Measurements from ENCODE around the gene CAMK1D.

The CAMK1D gene

DNA sequence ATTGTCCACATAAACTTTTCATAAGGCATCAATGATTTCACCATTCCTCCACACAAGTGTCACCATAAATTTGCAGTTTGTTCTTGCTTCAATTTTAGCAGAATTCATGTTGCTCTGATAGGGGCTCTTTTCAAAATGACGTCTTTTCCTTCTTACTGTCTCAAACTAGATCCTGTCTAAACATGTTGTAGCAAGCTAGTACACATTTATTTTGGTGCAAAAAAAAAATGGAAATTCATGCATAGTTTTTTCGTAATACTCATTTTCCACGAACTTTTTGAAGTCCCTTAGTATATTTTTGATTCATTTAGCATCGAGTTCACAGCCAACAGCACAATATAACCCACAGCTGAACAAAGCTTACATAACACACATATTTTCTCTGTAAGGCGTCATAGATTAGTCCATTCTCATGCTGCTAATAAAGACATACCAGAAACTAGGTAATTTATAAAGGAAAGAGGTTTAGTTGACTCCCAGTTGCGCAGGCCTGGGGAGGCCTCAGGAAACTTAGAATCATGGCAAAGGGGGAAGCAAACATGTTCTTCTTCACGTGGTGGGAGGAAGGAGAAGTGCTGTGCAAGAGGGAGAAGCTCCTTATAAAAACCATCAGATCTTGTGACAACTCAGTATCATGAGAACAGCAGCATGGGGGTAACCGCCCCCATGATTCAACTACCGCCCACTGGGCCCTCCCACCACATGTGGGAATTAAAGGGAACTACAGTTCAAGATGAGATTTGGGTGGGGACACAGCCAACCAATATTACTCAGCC is 350.6 kb downstream of the CAMK1D start:
- H3K4me2 ChIP-seq (ENCODE audit: low read depth, low read length) = no peak overlapping the region
- H3K36me3 ChIP-seq (replicated peaks; ENCODE audit: insufficient read depth, low read length) = no peaks in the 10 kb centered on the region
- no peaks in the 10 kb centered on the region for H3K4me1 ChIP-seq (ENCODE audit: low read length)
- H3K27me3 ChIP-seq (replicated peaks; ENCODE audit: insufficient read depth, low read length) = no peaks in the 10 kb centered on the region
- no peak overlapping the region for H3K27ac ChIP-seq (ENCODE audit: low read length)
- 0 out of 2 replicates have a peak, but pooled peaks cover 3% of the 10 kb centered on the region for H4K20me1 ChIP-seq (ENCODE audit: insufficient read depth, low read length)
- H3K9me2 ChIP-seq (replicated peaks; ENCODE audit: insufficient read depth, low read length) = no peaks in the 10 kb centered on the region
- DNase-seq = no peak
- no peaks in the 10 kb centered on the region for H3F3A ChIP-seq (ENCODE audit: insufficient read depth, low read length)
- no peak overlapping the region for H3K9ac ChIP-seq (ENCODE audit: low read length)
- no peak overlapping the region for H3K4me3 ChIP-seq (ENCODE audit: low read length)
- H2AFZ ChIP-seq (ENCODE audit: low read length) = no peak overlapping the region
- H3K9me3 ChIP-seq (replicated peaks; ENCODE audit: insufficient read depth, low read length) = no peaks in the 10 kb centered on the region
- TF ChIP-seq, protein P1, sequence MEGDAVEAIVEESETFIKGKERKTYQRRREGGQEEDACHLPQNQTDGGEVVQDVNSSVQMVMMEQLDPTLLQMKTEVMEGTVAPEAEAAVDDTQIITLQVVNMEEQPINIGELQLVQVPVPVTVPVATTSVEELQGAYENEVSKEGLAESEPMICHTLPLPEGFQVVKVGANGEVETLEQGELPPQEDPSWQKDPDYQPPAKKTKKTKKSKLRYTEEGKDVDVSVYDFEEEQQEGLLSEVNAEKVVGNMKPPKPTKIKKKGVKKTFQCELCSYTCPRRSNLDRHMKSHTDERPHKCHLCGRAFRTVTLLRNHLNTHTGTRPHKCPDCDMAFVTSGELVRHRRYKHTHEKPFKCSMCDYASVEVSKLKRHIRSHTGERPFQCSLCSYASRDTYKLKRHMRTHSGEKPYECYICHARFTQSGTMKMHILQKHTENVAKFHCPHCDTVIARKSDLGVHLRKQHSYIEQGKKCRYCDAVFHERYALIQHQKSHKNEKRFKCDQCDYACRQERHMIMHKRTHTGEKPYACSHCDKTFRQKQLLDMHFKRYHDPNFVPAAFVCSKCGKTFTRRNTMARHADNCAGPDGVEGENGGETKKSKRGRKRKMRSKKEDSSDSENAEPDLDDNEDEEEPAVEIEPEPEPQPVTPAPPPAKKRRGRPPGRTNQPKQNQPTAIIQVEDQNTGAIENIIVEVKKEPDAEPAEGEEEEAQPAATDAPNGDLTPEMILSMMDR (IDR thresholded peaks at IDR 0.05; ENCODE audit: low read length) = no peak
- TF ChIP-seq EZH2phosphoT487 (IDR thresholded peaks at IDR 0.05; ENCODE audit: low read length) (no peak), EZH2 (optimal IDR thresholded peaks at IDR 0.05; ENCODE audit: low read depth, low read length) (no peak)
- no peaks in the 10 kb centered on the region for H3K79me2 ChIP-seq (ENCODE audit: low read length)

DNA sequence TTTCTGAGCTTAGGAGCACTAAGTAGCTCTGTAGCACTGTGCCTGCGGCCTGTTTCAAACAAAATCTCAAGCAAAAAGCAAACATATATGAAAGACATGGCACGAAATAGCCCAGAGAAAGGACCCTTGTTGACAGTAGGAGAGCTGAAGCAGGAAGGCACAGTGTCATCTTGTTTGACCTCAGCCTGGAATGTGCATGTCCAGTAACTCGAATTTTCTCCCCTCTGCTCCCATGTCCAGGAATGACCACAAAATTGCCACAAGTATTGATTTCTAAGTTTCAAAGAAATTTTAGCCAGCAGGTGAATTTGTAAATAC is 351.2 kb downstream of the CAMK1D start:
- no peak for DNase-seq
- H3K27me3 ChIP-seq (replicated peaks; ENCODE audit: insufficient read depth, low read length) = no peaks in the 10 kb centered on the region
- H3F3A ChIP-seq (ENCODE audit: insufficient read depth, low read length) = no peaks in the 10 kb centered on the region
- no peaks in the 10 kb centered on the region for H3K4me1 ChIP-seq (ENCODE audit: low read length)
- no peak overlapping the region for H3K4me3 ChIP-seq (ENCODE audit: low read length)
- no peaks in the 10 kb centered on the region for H3K36me3 ChIP-seq (replicated peaks; ENCODE audit: insufficient read depth, low read length)
- no peak overlapping the region for H3K27ac ChIP-seq (ENCODE audit: low read length)
- H3K9me2 ChIP-seq (replicated peaks; ENCODE audit: insufficient read depth, low read length) = no peaks in the 10 kb centered on the region
- TF ChIP-seq, protein P1 (IDR thresholded peaks at IDR 0.05; ENCODE audit: low read length) = no peak
- no peak for TF ChIP-seq EZH2 (optimal IDR thresholded peaks at IDR 0.05; ENCODE audit: low read depth, low read length)
- no peak for TF ChIP-seq EZH2phosphoT487 (IDR thresholded peaks at IDR 0.05; ENCODE audit: low read length)
- H3K9me3 ChIP-seq (replicated peaks; ENCODE audit: insufficient read depth, low read length) = no peaks in the 10 kb centered on the region
- no peak overlapping the region for H2AFZ ChIP-seq (ENCODE audit: low read length)
- no peaks in the 10 kb centered on the region for H3K79me2 ChIP-seq (ENCODE audit: low read length)
- H4K20me1 ChIP-seq (ENCODE audit: insufficient read depth, low read length) = 0 out of 2 replicates have a peak, but pooled peaks cover 3% of the 10 kb centered on the region
- H3K4me2 ChIP-seq (ENCODE audit: low read depth, low read length) = no peak overlapping the region
- H3K9ac ChIP-seq (ENCODE audit: low read length) = no peak overlapping the region

DNA sequence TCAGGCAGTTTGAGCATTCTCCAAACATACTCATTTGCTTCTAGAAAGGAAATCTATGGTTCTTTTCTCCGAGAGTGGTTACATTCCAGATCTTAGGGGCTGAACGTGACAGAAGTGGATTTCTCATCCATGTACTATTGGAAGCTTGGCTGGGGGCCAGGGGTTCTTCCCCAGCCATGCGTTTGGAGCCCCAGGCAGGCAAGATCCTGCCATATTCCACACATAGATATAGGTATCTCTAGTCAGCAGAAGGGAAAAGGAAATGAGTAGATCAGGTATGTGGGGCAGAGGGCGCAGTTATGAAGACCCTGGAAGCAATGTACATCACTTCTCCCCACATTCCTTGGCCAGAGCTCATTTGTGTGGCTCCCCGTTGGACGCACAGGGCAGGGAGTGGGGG is 352.3 kb downstream of the CAMK1D start:
- no peak overlapping the region for H2AFZ ChIP-seq (ENCODE audit: low read length)
- no peaks in the 10 kb centered on the region for H3K79me2 ChIP-seq (ENCODE audit: low read length)
- H3K27ac ChIP-seq (ENCODE audit: low read length) = no peak overlapping the region
- H3K4me3 ChIP-seq (ENCODE audit: low read length) = no peak overlapping the region
- no peaks in the 10 kb centered on the region for H3K4me1 ChIP-seq (ENCODE audit: low read length)
- H3K27me3 ChIP-seq (replicated peaks; ENCODE audit: insufficient read depth, low read length) = no peaks in the 10 kb centered on the region
- no peaks in the 10 kb centered on the region for H3K9me3 ChIP-seq (replicated peaks; ENCODE audit: insufficient read depth, low read length)
- no peak overlapping the region for H3K4me2 ChIP-seq (ENCODE audit: low read depth, low read length)
- TF ChIP-seq EZH2phosphoT487 (IDR thresholded peaks at IDR 0.05; ENCODE audit: low read length) (no peak), EZH2 (optimal IDR thresholded peaks at IDR 0.05; ENCODE audit: low read depth, low read length) (no peak)
- TF ChIP-seq, protein P1 (IDR thresholded peaks at IDR 0.05; ENCODE audit: low read length) = no peak
- H3K36me3 ChIP-seq (replicated peaks; ENCODE audit: insufficient read depth, low read length) = no peaks in the 10 kb centered on the region
- no peak overlapping the region for H3K9ac ChIP-seq (ENCODE audit: low read length)
- H3F3A ChIP-seq (ENCODE audit: insufficient read depth, low read length) = no peaks in the 10 kb centered on the region
- DNase-seq = no peak
- H4K20me1 ChIP-seq (ENCODE audit: insufficient read depth, low read length) = no peaks in the 10 kb centered on the region
- H3K9me2 ChIP-seq (replicated peaks; ENCODE audit: insufficient read depth, low read length) = no peaks in the 10 kb centered on the region
